H1 (cell line): ENCODE results near the gene SLC26A11. TPM values are rescaled to one million over a fixed set of nuclear protein-coding genes. Genes with fewer than 3 reads are reported as not detected.

Experiments used
- CTCF ChIA-PET: fragments of 300-600 bp; sonication (Branson Sonifier 250); formaldehyde crosslinking; loops from one replicate; lab custom pipeline; 2021; ENCODE audit not compliant: partially characterized antibody; lab: Charles Lee
- POLR2A ChIA-PET: fragments of 300-600 bp; sonication (Branson Sonifier 250); formaldehyde crosslinking; loops from one replicate; lab custom pipeline; 2021; ENCODE audit warnings: inconsistent platforms; ENCODE audit not compliant: partially characterized antibody; lab: Charles Lee
- DNase-seq, 2 experiments: peaks; one replicate each; pipeline versions ENCODE4 v3.0.0 to v3.0.0-alpha.2; 2010 to 2022; ENCODE audit warnings: low spot score in 2 of 2, low read depth in 1 of 2, mixed read lengths in 1 of 2
- FAIRE-seq: peaks from 2 replicates; lab custom pipeline; 2011; peaks lifted over from hg19 to GRCh38; lab: Jason Lieb, UNC
- H2AFZ ChIP-seq: 2 replicates; pipeline ENCODE4 v1.8.1; 2012; ENCODE audit warnings: low read length, inconsistent platforms
- H2AK5ac ChIP-seq: 2 replicates; pipeline ENCODE4 v1.6.1; 2013; ENCODE audit warnings: low read depth, low read length
- H2BK120ac ChIP-seq: replicated peaks from 2 replicates; pipeline ENCODE3; 2013; ENCODE audit warnings: low read depth, low read length, inconsistent platforms
- H2BK12ac ChIP-seq: 2 replicates; pipeline ENCODE4 v1.6.1; 2013; ENCODE audit warnings: low read depth, low read length
- H2BK15ac ChIP-seq: 2 replicates; pipeline ENCODE4 v1.6.1; 2013; ENCODE audit warnings: low read length
- H2BK20ac ChIP-seq: 2 replicates; pipeline ENCODE4 v1.6.1; 2013; ENCODE audit warnings: low read length
- H2BK5ac ChIP-seq: 2 replicates; pipeline ENCODE4 v1.6.1; 2013; ENCODE audit warnings: low read depth, low read length
- H3K14ac ChIP-seq: 2 replicates; pipeline ENCODE4 v1.6.1; 2013; ENCODE audit warnings: inconsistent platforms; ENCODE audit not compliant: insufficient read length
- H3K18ac ChIP-seq: 2 replicates; pipeline ENCODE4 v1.6.1; 2013; ENCODE audit warnings: low read length; ENCODE audit errors: extremely low read depth
- H3K23ac ChIP-seq: 2 replicates; pipeline ENCODE4 v1.6.1; 2013; ENCODE audit warnings: inconsistent platforms; ENCODE audit not compliant: insufficient read length
- H3K23me2 ChIP-seq: 2 replicates; pipeline ENCODE4 v1.6.1; 2013; ENCODE audit warnings: low read depth, low read length
- H3K27ac ChIP-seq: 2 replicates; pipeline ENCODE4 v1.6.1; 2011; ENCODE audit warnings: low read depth, low read length, inconsistent platforms
- H3K27me3 ChIP-seq, 4 experiments: replicated peaks in 1 of 4; 1 replicate in 1 of 4; 2 replicates in 3 of 4; pipeline versions ENCODE4 v1.6.1 to v1.8.1; 2011 to 2013; ENCODE audit warnings: low read length in 3 of 4, mild to moderate bottlenecking in 3 of 4, inconsistent platforms in 2 of 4, mixed read lengths in 2 of 4, moderate library complexity in 1 of 4; ENCODE audit not compliant: control insufficient read depth in 3 of 4, insufficient read depth in 3 of 4; ENCODE audit errors: extremely low read depth in 1 of 4
- H3K36me3 ChIP-seq, 4 experiments: 2 replicates each; pipeline versions ENCODE4 v1.6.1 to v1.8.1; 2011 to 2013; ENCODE audit warnings: mild to moderate bottlenecking in 4 of 4, low read length in 3 of 4, moderate library complexity in 2 of 4, control low read depth in 1 of 4, inconsistent platforms in 1 of 4; ENCODE audit not compliant: insufficient read depth in 4 of 4, control insufficient read depth in 2 of 4
- H3K4ac ChIP-seq: replicated peaks from 2 replicates; pipeline ENCODE3; 2013; ENCODE audit warnings: low read length, low read depth, mixed read lengths, inconsistent platforms; ENCODE audit not compliant: insufficient read length
- H3K4me1 ChIP-seq, 4 experiments: replicated peaks in 1 of 4; 1 replicate in 1 of 4; 2 replicates in 3 of 4; pipeline versions ENCODE4 v1.6.1 to v1.8.1; 2011 to 2013; ENCODE audit warnings: low read length in 3 of 4, inconsistent platforms in 2 of 4, mixed read lengths in 1 of 4; ENCODE audit not compliant: insufficient read depth in 4 of 4, control insufficient read depth in 3 of 4
- H3K4me2 ChIP-seq, 2 experiments: 2 replicates each; pipeline versions ENCODE4 v1.6.1 to v1.8.1; 2011 to 2013; ENCODE audit warnings: low read depth in 2 of 2, low read length in 2 of 2, control low read depth in 1 of 2, inconsistent platforms in 1 of 2, mild to moderate bottlenecking in 1 of 2; ENCODE audit not compliant: insufficient read depth in 1 of 2
- H3K4me3 ChIP-seq, 4 experiments: fragments of 200-600, 300-600 bp in 1 of 4; sonication (generic), shearing (Covaris generic), sonication (Bioruptor Twin) in 1 of 4; 2 replicates each; pipeline versions ENCODE4 v1.5.1 to v1.8.1; 2011 to 2016; ENCODE audit warnings: low read length in 4 of 4, low read depth in 3 of 4, control low read depth in 2 of 4, inconsistent platforms in 2 of 4, mild to moderate bottlenecking in 2 of 4, mixed read lengths in 1 of 4, moderate library complexity in 1 of 4; ENCODE audit not compliant: insufficient read depth in 2 of 4; ENCODE audit errors: extremely low read depth in 1 of 4
- H3K56ac ChIP-seq: replicated peaks from 2 replicates; pipeline ENCODE3; 2013; ENCODE audit warnings: low read depth, mild to moderate bottlenecking, mixed read lengths, low read length, inconsistent platforms; ENCODE audit not compliant: insufficient read length
- H3K79me1 ChIP-seq: 2 replicates; pipeline ENCODE4 v1.6.1; 2013; ENCODE audit warnings: low read depth, low read length, control low read depth
- H3K79me2 ChIP-seq, 2 experiments: 2 replicates each; pipeline versions ENCODE4 v1.6.1 to v1.8.1; 2012 to 2013; ENCODE audit warnings: low read length in 2 of 2, mild to moderate bottlenecking in 2 of 2, inconsistent platforms in 1 of 2; ENCODE audit not compliant: insufficient read depth in 2 of 2, control insufficient read depth in 1 of 2
- H3K9ac ChIP-seq, 4 experiments: replicated peaks in 1 of 4; 1 replicate in 1 of 4; 2 replicates in 3 of 4; pipeline versions ENCODE4 v1.6.1 to v1.8.1; 2011 to 2013; ENCODE audit warnings: low read depth in 3 of 4, low read length in 3 of 4, control low read depth in 2 of 4, mild to moderate bottlenecking in 2 of 4, moderate library complexity in 2 of 4, inconsistent platforms in 1 of 4; ENCODE audit errors: extremely low read depth in 1 of 4
- H3K9me3 ChIP-seq, 2 experiments: 2 replicates each; pipeline versions ENCODE4 v1.6.1 to v1.8.1; 2012 to 2013; ENCODE audit warnings: mild to moderate bottlenecking in 2 of 2, moderate library complexity in 2 of 2, control low read depth in 1 of 2, inconsistent platforms in 1 of 2, low read depth in 1 of 2, low read length in 1 of 2, mixed read lengths in 1 of 2; ENCODE audit not compliant: insufficient read depth in 2 of 2
- H4K20me1 ChIP-seq, 2 experiments: replicated peaks in 1 of 2; 2 replicates each; pipeline versions ENCODE3 to v1.8.1; 2011 to 2013; ENCODE audit warnings: inconsistent platforms in 2 of 2, low read length in 2 of 2, mild to moderate bottlenecking in 1 of 2; ENCODE audit not compliant: insufficient read depth in 2 of 2, control insufficient read depth in 1 of 2
- H4K5ac ChIP-seq: 2 replicates; pipeline ENCODE4 v1.6.1; 2013; ENCODE audit warnings: low read length, low read depth, mixed read lengths, inconsistent platforms; ENCODE audit not compliant: insufficient read length
- H4K8ac ChIP-seq: 2 replicates; pipeline ENCODE4 v1.8.0; 2013; ENCODE audit warnings: mild to moderate bottlenecking, moderate library complexity, low read length, inconsistent platforms; ENCODE audit not compliant: insufficient read depth; ENCODE audit errors: extremely low read depth
- H4K91ac ChIP-seq: replicated peaks from 2 replicates; pipeline ENCODE3; 2013; ENCODE audit warnings: low read length, mixed read lengths, inconsistent platforms; ENCODE audit not compliant: insufficient read length
- BRCA1 ChIP-seq: IDR thresholded peaks from 2 replicates; pipeline ENCODE4 v1.6.1; 2012; ENCODE audit warnings: low read depth, low read length, improper control_type of control experiment
- EZH2 ChIP-seq: fragments of 200-600 bp; sonication (generic); IDR thresholded peaks from 2 replicates; pipeline ENCODE4 v1.7.1; 2012; ENCODE audit warnings: low read depth, mild to moderate bottlenecking, moderate library complexity, low read length, inconsistent platforms; ENCODE audit not compliant: severe bottlenecking
- SIX5 ChIP-seq: IDR thresholded peaks from 2 replicates; pipeline ENCODE4 v1.6.1; 2011; ENCODE audit warnings: mild to moderate bottlenecking, low read depth, low read length
- WGBS, 2 experiments: shearing (Covaris generic) in 1 of 2; methylation state at CpG; one replicate each; pipeline versions ENCODE4 v1.1.6 to v1.1.7; 2013 to 2015; ENCODE audit warnings: low lambda C conversion rate in 2 of 2, mixed read lengths in 2 of 2, inconsistent platforms in 1 of 2, low coverage in 1 of 2, missing lambda C conversion rate in 1 of 2; ENCODE audit not compliant: insufficient replicate concordance in 2 of 2, insufficient coverage in 1 of 2, insufficient read length in 1 of 2; ENCODE audit errors: extremely low coverage in 1 of 2, missing lambda C conversion rate in 1 of 2; 5-methylcytosine and 5-hydroxymethylcytosine counted together
- polyA plus RNA-seq, 7 experiments: library from polyadenylated mRNA; depleted of rRNA in 3 of 7; stranded (reverse) in 5 of 7; unstranded in 2 of 7; fragments of >200 nt in 5 of 7; fragments of 200-250 nt in 2 of 7; gene quantifications; 1 replicate in 5 of 7; 2 replicates in 1 of 7; 4 replicates in 1 of 7; pipeline versions ENCODE4 v1.2.1 to v1.2.3, GENCODE V29; 2011 to 2013; ENCODE audit warnings: missing spikeins in 2 of 7, mixed read lengths in 2 of 7
- total RNA-seq: library from RNA; stranded (reverse); fragmentation: NEBNext Ultra II Directional; extraction: Animal tissue kit (Norgen Biotek cat#: 25700); gene quantifications from 2 replicates; pipeline ENCODE4 v1.2.1, GENCODE V29; 2021

Gene SLC26A11
- total and polyA plus RNA-seq, 2 of the 8 experiments (the other 6 are each of a cell fraction or from before 2014, with no cell fraction given) = 15.5 to 25.9 TPM

DNA sequence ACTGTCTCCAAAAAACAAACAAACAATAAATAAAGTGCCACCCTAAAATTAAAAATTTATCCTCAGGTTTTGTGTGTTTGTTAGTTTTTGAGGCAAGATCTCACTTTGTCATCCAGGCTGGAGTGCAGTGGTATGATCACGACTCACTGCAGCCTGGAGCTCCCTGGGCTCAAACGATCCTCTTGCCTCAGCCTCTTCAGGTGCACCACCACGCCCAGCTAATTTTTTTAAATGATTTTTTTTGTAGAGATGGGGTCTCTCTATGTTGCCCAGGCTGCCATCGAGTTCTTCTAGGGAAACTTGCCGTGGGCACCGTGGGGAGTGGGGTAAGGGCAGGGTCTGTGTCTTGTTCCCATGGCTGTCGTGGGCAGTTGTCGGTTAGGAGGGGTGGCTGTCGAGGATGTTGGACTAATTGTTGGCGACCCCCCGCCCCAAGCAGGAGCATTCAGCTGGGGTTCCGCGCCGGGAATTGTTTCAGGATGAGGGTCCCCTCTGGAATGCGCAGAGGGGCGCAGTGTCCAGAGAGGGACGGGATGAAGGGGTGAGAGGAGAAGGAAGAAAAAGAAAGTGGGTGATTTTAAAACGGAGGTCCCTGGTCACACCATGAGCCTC lies 39.3 kb downstream of the SLC26A11 start:
- TF ChIP-seq EZH2 (no peak), BRCA1 (no peak), SIX5 (no peak)
- Histone ChIP-seq H3K79me1 (0 out of 2 replicates have a peak, but pooled peaks cover 3% of the 10 kb centered on the region), H4K20me1 (no peaks in the 10 kb centered on the region), H2BK5ac (no peak overlapping the region), H3K36me3 (no peaks in the 10 kb centered on the region; a peak in 1 of 8 replicates), H3K4me1 (peaks cover 14 to 28% (median 22%) of the 10 kb centered on the region in 4 experiments), H3K9me3 (no peaks in the 10 kb centered on the region), H3K23me2 (no peaks in the 10 kb centered on the region; the same call in 1 of the 2 replicates), H4K8ac (peak overlapping the region; percentile 11; the same call in 1 of the 2 replicates), H2BK15ac (no peak overlapping the region), H3K27ac (no peak overlapping the region), H2BK12ac (no peak overlapping the region), H3K9ac (no peak overlapping the region), H3K4me2 (peak overlapping the region; percentile 54 to 68), H3K56ac (no peak overlapping the region), H4K91ac (peak overlapping the region; percentile 65), H3K4ac (no peak overlapping the region), H2AFZ (no peak overlapping the region), H4K5ac (no peak overlapping the region), H2BK20ac (no peak overlapping the region), H2AK5ac (no peak overlapping the region), H3K27me3 (no peaks in the 10 kb centered on the region), H3K14ac (no peak overlapping the region), H3K4me3 (peak overlapping the region; percentile 23 to 55 (median 42)), H3K23ac (no peak overlapping the region), H3K18ac (no peak overlapping the region; the same call in 1 of the 2 replicates), H2BK120ac (no peak overlapping the region), H3K79me2 (peaks cover 0 to 10% of the 10 kb centered on the region in 2 experiments; a peak in 2 of 4 replicates)
- WGBS, 2 experiments = 79% methylated on average over 18 of the region's 18 CpGs; no CpG with 5 or more reads in 1 of the 2 experiments
- FAIRE-seq (no peak), DNase-seq (no peak)
- ChIA-PET POLR2A (interaction anchor here (0.8 to 2.4 kb wide), 6 partner anchors 11 to 56 kb away, joined by 3 to 9 read pairs (median 3); no protein-coding TSS in a partner anchor), CTCF (interaction anchor here (0.6 to 1.0 kb wide), 2 partner anchors 33 to 1721 kb away, joined by 3 to 4 read pairs; no protein-coding TSS in a partner anchor)
